ENCODE results near the gene PPM1M. TPM values are rescaled to one million over a fixed set of nuclear protein-coding genes. Genes with fewer than 3 reads are reported as not detected.

Gene PPM1M
- total and polyA plus RNA-seq, 8 donors, result 7.9 to 44.9 (median 15.8) TPM

DNA sequence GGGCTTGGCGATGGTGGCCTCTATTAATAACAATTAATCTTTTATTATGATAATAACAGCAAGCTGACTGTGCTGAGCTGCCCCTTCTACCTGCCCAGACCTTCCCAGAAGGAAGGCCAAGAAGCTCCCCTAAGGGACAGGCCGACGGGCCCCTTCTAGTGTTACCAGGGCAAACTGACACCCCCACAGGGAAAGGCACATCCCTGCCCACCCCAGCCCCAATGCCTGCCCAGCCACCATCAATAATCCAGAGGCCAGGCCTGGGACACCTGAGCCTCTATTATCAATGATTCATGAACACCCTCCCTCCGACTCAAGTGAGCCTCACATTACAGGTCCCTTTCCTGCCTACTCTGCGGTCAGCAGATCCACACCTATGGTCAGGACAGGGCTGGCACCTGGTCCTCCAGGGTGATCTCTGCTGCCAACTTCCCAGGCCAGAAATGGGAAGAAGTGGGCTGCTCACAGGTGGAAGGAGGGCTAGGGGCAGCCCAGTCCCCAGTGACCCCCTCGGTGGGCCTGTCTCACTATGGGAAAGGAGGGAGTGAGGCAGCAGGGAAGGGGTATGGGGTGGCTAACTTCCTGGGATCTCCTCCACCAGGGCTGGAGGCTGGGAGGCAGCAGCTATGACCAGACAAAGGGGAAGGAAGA is 8.4 kb upstream of the PPM1M start:
- Histone ChIP-seq H3K36me3 (peaks cover 16 to 31% (median 27%) of the 10 kb centered on the region in 4 donors), H3K4me3 (peak overlapping the region; percentile 81 to 94 (median 94)), H3K27me3 (no peaks in the 10 kb centered on the region), H3K4me1 (peaks cover 42 to 75% (median 65%) of the 10 kb centered on the region in 4 donors), H3K9me3 (no peaks in the 10 kb centered on the region), H3K27ac (peak overlapping the region; percentile 83 to 93 (median 93))
- intact Hi-C loops (cut with DNase I; ENCODE audit: low total_unique reads), result no loop called here
- TF ChIP-seq POLR2AphosphoS5 (IDR thresholded peaks at IDR 0.05) (no peak), POLR2A (IDR thresholded peaks at IDR 0.05) (no peak)
- 62 to 82% (median 79%) methylated on average over 6 of the region's 6 CpGs for WGBS, 5 donors
- DNase-seq, result no peak

DNA sequence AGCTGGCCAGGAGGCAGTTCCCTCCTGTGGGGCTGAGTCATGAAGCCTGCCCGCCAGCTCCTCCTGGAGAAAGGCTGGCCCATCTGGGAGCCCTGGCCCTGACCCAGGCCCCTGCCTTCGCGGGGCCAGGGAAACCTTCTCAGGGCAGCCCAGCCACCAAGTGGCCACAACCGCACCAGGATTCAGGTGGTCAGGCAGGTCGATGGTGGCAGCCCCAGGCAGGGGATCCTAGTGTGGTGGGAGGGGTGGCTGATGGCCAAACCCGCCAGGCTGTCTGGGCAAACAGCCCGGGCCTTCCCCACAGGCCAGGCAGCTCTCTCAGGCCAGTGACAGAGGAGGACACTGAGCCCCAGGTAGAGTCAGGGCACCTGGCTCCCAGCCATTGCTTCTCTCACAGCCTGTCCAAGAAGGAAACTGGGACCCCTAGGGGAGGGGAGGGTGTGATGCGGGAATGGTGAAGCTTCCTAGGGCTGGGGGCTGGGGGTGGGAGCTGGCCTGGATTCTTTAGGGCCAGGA is 7.8 kb upstream of the PPM1M start:
- intact Hi-C loops (cut with DNase I; ENCODE audit: low total_unique reads), result no loop called here
- Histone ChIP-seq H3K4me1 (peaks cover 42 to 69% (median 60%) of the 10 kb centered on the region in 4 donors), H3K36me3 (peaks cover 11 to 25% (median 21%) of the 10 kb centered on the region in 4 donors), H3K27me3 (no peaks in the 10 kb centered on the region), H3K27ac (peak overlapping the region; percentile 83 to 93 (median 93)), H3K9me3 (no peaks in the 10 kb centered on the region), H3K4me3 (peak overlapping the region; percentile 81 to 94 (median 94))
- peak in 1 of 3 donors; percentile 15 for TF ChIP-seq POLR2AphosphoS5 (IDR thresholded peaks at IDR 0.05)
- TF ChIP-seq, protein P1, sequence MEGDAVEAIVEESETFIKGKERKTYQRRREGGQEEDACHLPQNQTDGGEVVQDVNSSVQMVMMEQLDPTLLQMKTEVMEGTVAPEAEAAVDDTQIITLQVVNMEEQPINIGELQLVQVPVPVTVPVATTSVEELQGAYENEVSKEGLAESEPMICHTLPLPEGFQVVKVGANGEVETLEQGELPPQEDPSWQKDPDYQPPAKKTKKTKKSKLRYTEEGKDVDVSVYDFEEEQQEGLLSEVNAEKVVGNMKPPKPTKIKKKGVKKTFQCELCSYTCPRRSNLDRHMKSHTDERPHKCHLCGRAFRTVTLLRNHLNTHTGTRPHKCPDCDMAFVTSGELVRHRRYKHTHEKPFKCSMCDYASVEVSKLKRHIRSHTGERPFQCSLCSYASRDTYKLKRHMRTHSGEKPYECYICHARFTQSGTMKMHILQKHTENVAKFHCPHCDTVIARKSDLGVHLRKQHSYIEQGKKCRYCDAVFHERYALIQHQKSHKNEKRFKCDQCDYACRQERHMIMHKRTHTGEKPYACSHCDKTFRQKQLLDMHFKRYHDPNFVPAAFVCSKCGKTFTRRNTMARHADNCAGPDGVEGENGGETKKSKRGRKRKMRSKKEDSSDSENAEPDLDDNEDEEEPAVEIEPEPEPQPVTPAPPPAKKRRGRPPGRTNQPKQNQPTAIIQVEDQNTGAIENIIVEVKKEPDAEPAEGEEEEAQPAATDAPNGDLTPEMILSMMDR (IDR thresholded peaks at IDR 0.05), result peak in 1 of 7 experiments; percentile 11
- no peak for TF ChIP-seq EP300 (IDR thresholded peaks at IDR 0.05)
- 4 to 18% (median 10%) methylated on average over 5 to 8 of the region's 8 CpGs for WGBS, 5 donors
- peak; percentile 62 to 83 for DNase-seq

DNA sequence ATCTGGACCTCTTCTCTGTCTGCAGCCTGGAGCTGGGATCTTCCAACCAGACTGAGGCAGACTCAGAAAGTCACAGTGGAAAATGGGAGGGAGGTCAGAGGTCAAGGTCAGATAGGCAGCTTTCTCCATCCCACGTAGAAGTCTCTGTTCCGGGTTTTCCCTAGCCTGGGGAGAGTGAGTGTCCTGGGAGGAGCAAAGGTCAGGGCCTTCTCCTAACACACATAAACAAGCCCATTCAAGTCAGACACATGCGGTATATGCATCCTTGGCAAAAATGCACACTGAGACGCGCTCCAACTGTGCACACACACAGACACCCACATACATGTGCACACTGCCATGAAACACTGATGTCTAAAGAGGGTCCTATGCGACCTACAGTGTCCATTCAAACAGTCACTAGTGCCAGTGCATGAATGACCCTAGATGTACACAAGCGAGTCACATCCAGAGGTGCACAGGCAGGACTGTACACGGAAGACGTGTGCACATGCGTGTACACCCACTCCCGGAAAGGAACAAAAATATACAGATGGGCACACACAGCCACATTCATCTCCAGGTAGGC is 7.3 kb upstream of the PPM1M start:
- Histone ChIP-seq H3K27ac (peak overlapping the region; percentile 92 to 93 (median 93)), H3K4me1 (peaks cover 42 to 64% (median 57%) of the 10 kb centered on the region in 4 donors), H3K4me3 (peak overlapping the region; percentile 81 to 94 (median 94)), H3K27me3 (no peaks in the 10 kb centered on the region), H3K36me3 (peaks cover 9 to 19% (median 15%) of the 10 kb centered on the region in 4 donors), H3K9me3 (no peaks in the 10 kb centered on the region)
- intact Hi-C loops (cut with DNase I; ENCODE audit: low total_unique reads), result no loop called here
- TF ChIP-seq, protein P1 (IDR thresholded peaks at IDR 0.05), result no peak
- TF ChIP-seq EP300 (IDR thresholded peaks at IDR 0.05), result no peak
- no peak for TF ChIP-seq POLR2A (IDR thresholded peaks at IDR 0.05)
- no peak for TF ChIP-seq POLR2AphosphoS5 (IDR thresholded peaks at IDR 0.05)
- 12 to 26% (median 19%) methylated on average over 10 to 11 of the region's 11 CpGs for WGBS, 5 donors
- no peak for DNase-seq

DNA sequence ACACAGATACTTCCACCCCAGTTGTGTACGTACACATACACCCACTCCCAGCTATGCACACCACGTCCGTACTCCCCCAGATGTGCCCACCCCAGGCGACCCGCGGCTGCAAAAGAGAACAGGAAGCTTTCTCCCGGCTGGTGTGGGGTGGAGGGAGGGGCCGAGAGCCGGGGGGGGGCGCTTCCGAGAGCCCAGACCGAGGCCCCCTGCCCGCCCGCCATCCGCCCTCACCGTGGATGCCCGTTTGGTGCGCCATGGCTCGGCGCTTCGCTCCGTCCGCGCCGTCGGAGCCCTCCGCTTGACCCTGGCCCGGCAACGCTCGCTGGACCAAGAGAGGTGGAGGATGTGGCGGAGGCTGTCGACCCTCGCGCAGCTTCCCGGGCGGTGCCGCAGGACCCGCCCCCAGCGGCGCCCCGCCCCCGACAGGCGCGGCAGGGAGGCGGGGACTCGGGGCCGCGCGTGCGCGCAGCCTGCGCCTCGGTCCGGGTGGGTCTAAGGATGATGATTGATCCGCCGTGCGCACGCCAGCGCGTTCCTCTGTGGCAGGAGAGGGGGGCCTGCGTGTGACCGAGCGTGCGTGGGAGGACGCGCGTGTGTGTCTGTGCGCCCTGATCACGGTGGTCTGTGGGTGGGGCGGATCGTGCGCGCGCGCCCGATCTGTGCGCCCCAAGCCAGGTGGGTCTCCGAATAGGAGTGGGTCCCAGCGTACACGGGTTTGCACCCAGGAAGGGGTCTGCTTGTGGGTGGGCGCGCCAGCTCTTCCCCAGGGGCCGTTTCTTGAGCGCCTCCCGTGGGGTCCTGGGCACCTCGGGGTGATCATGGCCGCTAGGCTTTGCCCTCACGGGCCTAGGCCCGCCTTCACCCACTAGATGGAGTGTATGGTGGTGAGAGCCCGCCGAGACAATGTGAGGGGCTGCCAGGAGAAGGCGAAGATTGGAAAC is 6.5 kb upstream of the PPM1M start, which contains the start of gene TWF2:
Gene TWF2 (minus strand): TSS at position 398 of the 941 bp plus-strand sequence. CDS start 142 bp downstream, at position 256.
- intact Hi-C loops (cut with DNase I; ENCODE audit: low total_unique reads), result no loop called here
- 0 to 1% (median 1%) methylated on average over 19 to 92 of the region's 92 CpGs for WGBS, 5 donors

More for the DNA sequence above, 6.5 kb upstream of the PPM1M start, which contains the start of gene TWF2:
- no peaks in the 10 kb centered on the region for H3K9me3 ChIP-seq
- DNase-seq, result peak; percentile 81 to 94
- H3K4me3 ChIP-seq, result peak within 1 kb of the TSS; percentile 81 to 94 (median 94)
- H3K36me3 ChIP-seq, result peaks cover 9 to 12% (median 10%) of the 10 kb centered on the region in 4 donors
- H3K27me3 ChIP-seq, result no peaks in the 10 kb centered on the region
- peaks cover 42 to 63% (median 56%) of the 10 kb centered on the region in 4 donors for H3K4me1 ChIP-seq
- H3K27ac ChIP-seq, result peak within 1 kb of the TSS; percentile 92 to 93 (median 93)
- TF ChIP-seq, protein P1 (IDR thresholded peaks at IDR 0.05), result peak in 4 of 7 experiments; percentile 23 to 40 (median 26)
- TF ChIP-seq POLR2AphosphoS5 (IDR thresholded peaks at IDR 0.05) (peak in 2 of 3 donors; percentile 68 to 83), EP300 (IDR thresholded peaks at IDR 0.05) (no peak)

Measured in stomach (tissue), 9 donors.